GM12878 (cell line): ENCODE data around the gene STBD1. TPM values are rescaled to one million over a fixed set of nuclear protein-coding genes. Genes with fewer than 3 reads are reported as not detected.

Experiments
- ATAC-seq: fragments of 200-7000 bp; cut with Tn5 transposase; 3 replicates; pipeline ENCODE4 v1.9.1; 2020; ENCODE audit warnings: mild to moderate bottlenecking, moderate library complexity
- BruUV-seq: library from RNA; stranded (reverse); fragments of 400-500 nt; replicated peaks from 2 replicates; lab custom pipeline; 2021; lab: Mats Ljungman, UMichigan
- CTCF ChIA-PET: fragments of 300-600 bp; sonication (Branson Sonifier 250); formaldehyde crosslinking; extraction: SDS; loops from one replicate; lab custom pipeline; 2021; ENCODE audit warnings: inconsistent platforms; lab: Yijun Ruan, JAX
- POLR2A ChIA-PET: fragments of 350-600 bp; formaldehyde crosslinking; extraction: SDS; loops from one replicate; lab custom pipeline; 2021; ENCODE audit warnings: inconsistent platforms; lab: Charles Lee
- RAD21 ChIA-PET: fragments of 300-600 bp; sonication (Branson Sonifier 250); formaldehyde crosslinking; loops from one replicate; lab custom pipeline; 2023; ENCODE audit warnings: antibody characterized with exemption; ENCODE audit not compliant: unreplicated experiment; lab: Charles Lee
- SMC1A ChIA-PET: fragments of 300-600 bp; sonication (Branson Sonifier 250); formaldehyde crosslinking; loops from one replicate; lab custom pipeline; 2023; ENCODE audit not compliant: unreplicated experiment, uncharacterized antibody; lab: Charles Lee
- DNase-seq: peaks from one replicate; pipeline ENCODE4 v3.0.0-alpha.2; 2011; ENCODE audit warnings: low read depth, low spot score
- FAIRE-seq: peaks from 3 replicates; lab custom pipeline; 2011; peaks lifted over from hg19 to GRCh38; lab: Jason Lieb, UNC
- H2AFZ ChIP-seq: 2 replicates; pipeline ENCODE4 v1.6.0; 2011; ENCODE audit warnings: low read depth, low read length, control low read depth; ENCODE audit not compliant: control insufficient read depth
- H3K27ac ChIP-seq: 2 replicates; pipeline ENCODE4 v1.5.1; 2011; ENCODE audit warnings: control low read depth; ENCODE audit not compliant: control insufficient read depth, insufficient read depth
- H3K27me3 ChIP-seq, 2 experiments: replicated peaks in 1 of 2; 2 replicates each; pipeline versions ENCODE4 v1.6.0 to v1.6.1; 2011; ENCODE audit warnings: low read length in 1 of 2; ENCODE audit not compliant: control insufficient read depth in 2 of 2, insufficient read depth in 2 of 2
- H3K36me3 ChIP-seq, 2 experiments: 2 replicates each; pipeline ENCODE4 v1.5.1; 2011; ENCODE audit warnings: low read length in 1 of 2; ENCODE audit not compliant: control insufficient read depth in 2 of 2, insufficient read depth in 2 of 2
- H3K4me1 ChIP-seq: 2 replicates; pipeline ENCODE4 v1.6.1; 2011; ENCODE audit warnings: mild to moderate bottlenecking, low read length, moderate library complexity, mixed read lengths; ENCODE audit not compliant: control insufficient read depth, insufficient read depth
- H3K4me2 ChIP-seq: 2 replicates; pipeline ENCODE4 v1.6.0; 2011; ENCODE audit warnings: control low read depth; ENCODE audit not compliant: control insufficient read depth, insufficient read depth
- H3K4me3 ChIP-seq: fragments of 200-600 bp; sonication (generic); 2 replicates; pipeline ENCODE4 v1.5.1; 2016
- H3K79me2 ChIP-seq: 2 replicates; pipeline ENCODE4 v1.6.0; 2011; ENCODE audit warnings: low read length; ENCODE audit not compliant: control insufficient read depth, insufficient read depth
- H3K9ac ChIP-seq: 2 replicates; pipeline ENCODE4 v1.8.0; 2011; ENCODE audit warnings: low read length, control low read depth, mixed read lengths; ENCODE audit not compliant: control insufficient read depth, insufficient read depth
- H3K9me3 ChIP-seq: replicated peaks from 3 replicates; pipeline ENCODE4 v1.5.1; 2011; ENCODE audit warnings: mild to moderate bottlenecking, low read length; ENCODE audit not compliant: control insufficient read depth, insufficient read depth
- H4K20me1 ChIP-seq: 2 replicates; pipeline ENCODE4 v1.6.0; 2011; ENCODE audit not compliant: control insufficient read depth, insufficient read depth
- CBX3 ChIP-seq: fragments of 200-600 bp; sonication (generic); IDR thresholded peaks from 2 replicates; pipeline ENCODE4 v1.6.1; 2016; ENCODE audit warnings: low read depth, borderline replicate concordance
- CHD1 ChIP-seq: IDR thresholded peaks from 2 replicates; pipeline ENCODE4 v1.6.1; 2012; ENCODE audit warnings: low read depth, low read length, improper control_type of control experiment
- FOXM1 ChIP-seq: IDR thresholded peaks from 2 replicates; pipeline ENCODE4 v1.6.1; 2012; ENCODE audit warnings: low read depth, mild to moderate bottlenecking, inconsistent platforms, low read length, moderate library complexity
- HDAC6 ChIP-seq: fragments of 200-600 bp; sonication (generic); IDR thresholded peaks from one replicate; pipeline ENCODE4 v1.8.0; 2017; ENCODE audit warnings: antibody characterized with exemption; ENCODE audit not compliant: unreplicated experiment
- IKZF1 ChIP-seq: fragments of 450-650 bp; conservative IDR thresholded peaks from 2 replicates; pipeline ENCODE4 v1.6.1; 2017; ENCODE audit warnings: antibody characterized with exemption, mild to moderate bottlenecking
- KDM1A ChIP-seq: fragments of 200-600 bp; sonication (generic); IDR thresholded peaks from 2 replicates; pipeline ENCODE4 v1.6.1; 2016; ENCODE audit warnings: borderline replicate concordance
- MXI1 ChIP-seq: fragments of 150-350 bp; IDR thresholded peaks from 2 replicates; pipeline ENCODE4 v1.6.1; 2011; ENCODE audit warnings: low read depth, mild to moderate bottlenecking, inconsistent platforms, low read length, improper control_type of control experiment
- NFYA ChIP-seq: IDR thresholded peaks from 2 replicates; pipeline ENCODE4 v1.6.1; 2011; ENCODE audit warnings: low read depth, mild to moderate bottlenecking, low read length, improper control_type of control experiment, borderline replicate concordance
- PAX8 ChIP-seq: fragments of 450-650 bp; IDR thresholded peaks from 2 replicates; pipeline ENCODE4 v1.6.1; 2017; ENCODE audit warnings: mild to moderate bottlenecking, moderate library complexity
- POLR2AphosphoS2 ChIP-seq: IDR thresholded peaks from 2 replicates; pipeline ENCODE4 v1.6.1; 2011; ENCODE audit warnings: low read depth, mild to moderate bottlenecking, low read length, improper control_type of control experiment, moderate library complexity
- RFX5 ChIP-seq: IDR thresholded peaks from 2 replicates; pipeline ENCODE4 v1.6.1; 2011; ENCODE audit warnings: low read depth, low read length, improper control_type of control experiment
- STAT1 ChIP-seq: fragments of 450-650 bp; conservative IDR thresholded peaks from 2 replicates; pipeline ENCODE4 v1.6.1; 2014; ENCODE audit warnings: antibody characterized with exemption, mild to moderate bottlenecking
- ZNF207 ChIP-seq: fragments of 450-650 bp; IDR thresholded peaks from 2 replicates; pipeline ENCODE4 v1.6.1; 2014; ENCODE audit warnings: antibody characterized with exemption, mild to moderate bottlenecking, borderline replicate concordance
- WGBS: methylation state at CpG from one replicate; pipeline ENCODE4 v1.1.6; 2016; ENCODE audit warnings: low lambda C conversion rate; ENCODE audit not compliant: insufficient replicate concordance, insufficient coverage; ENCODE audit errors: missing lambda C conversion rate; 5-methylcytosine and 5-hydroxymethylcytosine counted together
- in situ Hi-C: fragments of 300-500 bp; cut with MboI; formaldehyde crosslinking; loops from 9 replicates; pipeline ENCODE4 v1.14.3; 2018; ENCODE audit warnings: mixed read lengths
- intact Hi-C: fragments of 100-400 bp; cut with micrococcal nuclease; formaldehyde crosslinking; loops from one replicate; pipeline ENCODE4 v1.14.2; 2022; ENCODE audit not compliant: unreplicated experiment
- polyA plus RNA-seq, 11 experiments: library from polyadenylated mRNA; depleted of rRNA in 4 of 11; unstranded in 6 of 11; stranded (reverse) in 5 of 11; fragments of >200 nt; fragmentation: Nextera tagmentation in 4 of 11; fragmentation: Illumina TruSeq in 1 of 11; extraction: Ambion mirVana in 4 of 11; extraction: Trizol in 1 of 11; gene quantifications; 1 replicate in 1 of 11; 2 replicates in 10 of 11; pipeline versions ENCODE4 v1.2.1 to v1.2.3, GENCODE V29; 2011 to 2016; ENCODE audit warnings: inconsistent platforms in 2 of 11, missing spikeins in 2 of 11, low read depth in 1 of 11
- total RNA-seq, 4 experiments: library from RNA; depleted of rRNA in 3 of 4; stranded (reverse); fragments of >200 nt in 3 of 4; fragmentation: Illumina TruSeq in 1 of 4; extraction: Trizol in 1 of 4; gene quantifications; 2 replicates each; pipeline versions ENCODE4 v1.2.1 to v1.2.3, GENCODE V29; 2013 to 2021
- TF ChIP-seq, protein P1 (sequence below): IDR thresholded peaks from 2 replicates; pipeline ENCODE4 v1.6.1; 2011; ENCODE audit warnings: low read depth, low read length, improper control_type of control experiment, borderline replicate concordance
- TF ChIP-seq, protein P2 (sequence below), 3 experiments: IDR thresholded peaks in 2 of 3; conservative IDR thresholded peaks in 1 of 3; 2 replicates each; pipeline ENCODE4 v1.5.1; 2011; ENCODE audit warnings: low read depth in 3 of 3, low read length in 3 of 3, mild to moderate bottlenecking in 3 of 3, control low read depth in 2 of 3, moderate library complexity in 2 of 3, inconsistent platforms in 1 of 3, mixed read lengths in 1 of 3; ENCODE audit not compliant: control insufficient read depth in 2 of 3, insufficient read depth in 1 of 3; ENCODE audit errors: extremely low read depth in 1 of 3
- TF ChIP-seq, protein P3 (sequence below): fragments of 450-650 bp; IDR thresholded peaks from 2 replicates; pipeline ENCODE4 v1.6.1; 2017; ENCODE audit warnings: mild to moderate bottlenecking, moderate library complexity

STBD1 gene
- total and polyA plus RNA-seq, 10 of the 15 experiments (the other 5 are each of a cell fraction or from before 2014, with no cell fraction given) = 0.04 to 0.10 (median 0.05) TPM; not detected in 7

DNA sequence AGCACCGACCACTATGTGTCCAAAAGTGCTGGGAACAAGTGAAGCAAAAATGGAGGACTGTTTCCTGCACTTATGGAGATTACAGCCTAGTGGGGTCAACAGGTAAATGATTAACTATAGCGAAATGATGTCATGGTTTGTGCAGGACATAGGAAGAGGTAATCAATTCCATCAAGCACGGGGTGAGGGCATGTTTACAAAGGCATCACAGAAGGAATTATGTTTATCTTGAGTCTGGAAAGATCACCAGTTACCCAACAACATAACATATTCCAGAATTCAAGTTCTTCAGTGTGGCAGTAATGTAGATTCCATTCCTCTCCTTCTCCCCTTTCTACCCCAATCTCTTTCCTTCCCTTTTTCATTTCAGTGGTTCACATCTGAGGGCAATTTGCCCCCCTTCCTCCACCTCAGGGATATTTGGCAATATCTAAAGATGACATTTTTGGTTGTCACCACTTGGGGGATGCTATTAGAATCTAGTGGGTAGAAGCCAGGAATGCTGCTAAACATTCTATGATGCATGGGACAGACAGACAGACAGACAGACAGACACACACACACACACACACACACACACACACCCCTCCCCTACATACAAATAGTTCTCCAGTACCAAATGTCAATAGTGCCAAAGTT is 30.9 kb upstream of the STBD1 start:
- no peak overlapping the region for H2AFZ ChIP-seq
- CTCF ChIA-PET = no interaction called here
- RAD21 ChIA-PET = no interaction called here
- H3K4me2 ChIP-seq = no peak overlapping the region
- in situ Hi-C loops = no loop called here
- no peaks in the 10 kb centered on the region for H3K9me3 ChIP-seq
- TF ChIP-seq POLR2AphosphoS2 (no peak), FOXM1 (no peak), NFYA (no peak), ZNF207 (no peak), CBX3 (no peak), CHD1 (no peak), MXI1 (no peak), PAX8 (no peak), IKZF1 (no peak), KDM1A (no peak), STAT1 (no peak), RFX5 (no peak), HDAC6 (no peak)
- TF ChIP-seq, protein P1, sequence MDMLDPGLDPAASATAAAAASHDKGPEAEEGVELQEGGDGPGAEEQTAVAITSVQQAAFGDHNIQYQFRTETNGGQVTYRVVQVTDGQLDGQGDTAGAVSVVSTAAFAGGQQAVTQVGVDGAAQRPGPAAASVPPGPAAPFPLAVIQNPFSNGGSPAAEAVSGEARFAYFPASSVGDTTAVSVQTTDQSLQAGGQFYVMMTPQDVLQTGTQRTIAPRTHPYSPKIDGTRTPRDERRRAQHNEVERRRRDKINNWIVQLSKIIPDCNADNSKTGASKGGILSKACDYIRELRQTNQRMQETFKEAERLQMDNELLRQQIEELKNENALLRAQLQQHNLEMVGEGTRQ = no peak
- TF ChIP-seq, protein P2, sequence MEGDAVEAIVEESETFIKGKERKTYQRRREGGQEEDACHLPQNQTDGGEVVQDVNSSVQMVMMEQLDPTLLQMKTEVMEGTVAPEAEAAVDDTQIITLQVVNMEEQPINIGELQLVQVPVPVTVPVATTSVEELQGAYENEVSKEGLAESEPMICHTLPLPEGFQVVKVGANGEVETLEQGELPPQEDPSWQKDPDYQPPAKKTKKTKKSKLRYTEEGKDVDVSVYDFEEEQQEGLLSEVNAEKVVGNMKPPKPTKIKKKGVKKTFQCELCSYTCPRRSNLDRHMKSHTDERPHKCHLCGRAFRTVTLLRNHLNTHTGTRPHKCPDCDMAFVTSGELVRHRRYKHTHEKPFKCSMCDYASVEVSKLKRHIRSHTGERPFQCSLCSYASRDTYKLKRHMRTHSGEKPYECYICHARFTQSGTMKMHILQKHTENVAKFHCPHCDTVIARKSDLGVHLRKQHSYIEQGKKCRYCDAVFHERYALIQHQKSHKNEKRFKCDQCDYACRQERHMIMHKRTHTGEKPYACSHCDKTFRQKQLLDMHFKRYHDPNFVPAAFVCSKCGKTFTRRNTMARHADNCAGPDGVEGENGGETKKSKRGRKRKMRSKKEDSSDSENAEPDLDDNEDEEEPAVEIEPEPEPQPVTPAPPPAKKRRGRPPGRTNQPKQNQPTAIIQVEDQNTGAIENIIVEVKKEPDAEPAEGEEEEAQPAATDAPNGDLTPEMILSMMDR (IDR thresholded peaks at IDR 0.05 in 2 of 3, conservative IDR thresholded peaks at IDR 0.05 in 1 of 3; ENCODE audit: control insufficient read depth in 2 of 3, extremely low read depth in 1 of 3, insufficient read depth in 1 of 3, low read depth in 3 of 3, low read length in 3 of 3) = no peak
- TF ChIP-seq, protein P3, sequence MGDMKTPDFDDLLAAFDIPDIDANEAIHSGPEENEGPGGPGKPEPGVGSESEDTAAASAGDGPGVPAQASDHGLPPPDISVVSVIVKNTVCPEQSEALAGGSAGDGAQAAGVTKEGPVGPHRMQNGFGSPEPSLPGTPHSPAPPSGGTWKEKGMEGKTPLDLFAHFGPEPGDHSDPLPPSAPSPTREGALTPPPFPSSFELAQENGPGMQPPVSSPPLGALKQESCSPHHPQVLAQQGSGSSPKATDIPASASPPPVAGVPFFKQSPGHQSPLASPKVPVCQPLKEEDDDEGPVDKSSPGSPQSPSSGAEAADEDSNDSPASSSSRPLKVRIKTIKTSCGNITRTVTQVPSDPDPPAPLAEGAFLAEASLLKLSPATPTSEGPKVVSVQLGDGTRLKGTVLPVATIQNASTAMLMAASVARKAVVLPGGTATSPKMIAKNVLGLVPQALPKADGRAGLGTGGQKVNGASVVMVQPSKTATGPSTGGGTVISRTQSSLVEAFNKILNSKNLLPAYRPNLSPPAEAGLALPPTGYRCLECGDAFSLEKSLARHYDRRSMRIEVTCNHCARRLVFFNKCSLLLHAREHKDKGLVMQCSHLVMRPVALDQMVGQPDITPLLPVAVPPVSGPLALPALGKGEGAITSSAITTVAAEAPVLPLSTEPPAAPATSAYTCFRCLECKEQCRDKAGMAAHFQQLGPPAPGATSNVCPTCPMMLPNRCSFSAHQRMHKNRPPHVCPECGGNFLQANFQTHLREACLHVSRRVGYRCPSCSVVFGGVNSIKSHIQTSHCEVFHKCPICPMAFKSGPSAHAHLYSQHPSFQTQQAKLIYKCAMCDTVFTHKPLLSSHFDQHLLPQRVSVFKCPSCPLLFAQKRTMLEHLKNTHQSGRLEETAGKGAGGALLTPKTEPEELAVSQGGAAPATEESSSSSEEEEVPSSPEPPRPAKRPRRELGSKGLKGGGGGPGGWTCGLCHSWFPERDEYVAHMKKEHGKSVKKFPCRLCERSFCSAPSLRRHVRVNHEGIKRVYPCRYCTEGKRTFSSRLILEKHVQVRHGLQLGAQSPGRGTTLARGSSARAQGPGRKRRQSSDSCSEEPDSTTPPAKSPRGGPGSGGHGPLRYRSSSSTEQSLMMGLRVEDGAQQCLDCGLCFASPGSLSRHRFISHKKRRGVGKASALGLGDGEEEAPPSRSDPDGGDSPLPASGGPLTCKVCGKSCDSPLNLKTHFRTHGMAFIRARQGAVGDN = no peak
- H3K27me3 ChIP-seq = peaks cover 0 to 10% of the 10 kb centered on the region in 2 experiments; a peak in 3 of 4 replicates
- BruUV-seq = no TSS peak
- no peaks in the 10 kb centered on the region for H3K79me2 ChIP-seq
- H3K36me3 ChIP-seq = no peaks in the 10 kb centered on the region
- DNase-seq (no peak), ATAC-seq (no peak), FAIRE-seq (no peak)
- intact Hi-C loops = no loop called here
- H3K9ac ChIP-seq = no peak overlapping the region
- H4K20me1 ChIP-seq = no peaks in the 10 kb centered on the region
- WGBS = 7% methylated on average over 3 of the region's 3 CpGs
- SMC1A ChIA-PET = no interaction called here
- no peak overlapping the region for H3K4me3 ChIP-seq
- POLR2A ChIA-PET = no interaction called here
- no peak overlapping the region for H3K27ac ChIP-seq
- no peaks in the 10 kb centered on the region for H3K4me1 ChIP-seq
